Karpas-422 (cell line): ENCODE measurements around the gene GALNT13. TPM values are rescaled to one million over a fixed set of nuclear protein-coding genes. Genes with fewer than 3 reads are reported as not detected.

Experiments used
- DNase-seq: peaks from one replicate; pipeline ENCODE4 v3.0.0-alpha.2; 2015
- H2AFZ ChIP-seq: fragments of 200-600 bp; sonication (generic); 2 replicates; pipeline ENCODE4 v1.6.1; 2014; ENCODE audit warnings: antibody characterized with exemption, low read length, mixed read lengths
- H3K27ac ChIP-seq: fragments of 200-600 bp; sonication (generic); 2 replicates; pipeline ENCODE4 v1.5.1; 2014; ENCODE audit warnings: mild to moderate bottlenecking, low read length, moderate library complexity
- H3K27me3 ChIP-seq: fragments of 200-600 bp; sonication (generic); 2 replicates; pipeline ENCODE4 v1.6.1; 2014; ENCODE audit warnings: low read length, mixed read lengths
- H3K36me3 ChIP-seq: fragments of 200-600 bp; sonication (generic); 2 replicates; pipeline ENCODE4 v1.6.1; 2014; ENCODE audit warnings: low read length, mixed read lengths; ENCODE audit not compliant: insufficient read depth
- H3K4me1 ChIP-seq: fragments of 200-600 bp; sonication (generic); 2 replicates; pipeline ENCODE4 v1.6.1; 2014; ENCODE audit warnings: mild to moderate bottlenecking, low read length, mixed read lengths
- H3K4me2 ChIP-seq: fragments of 200-600 bp; sonication (generic); 2 replicates; pipeline ENCODE4 v1.6.1; 2014; ENCODE audit warnings: low read length, low read depth, mild to moderate bottlenecking; ENCODE audit not compliant: poor library complexity, severe bottlenecking
- H3K4me3 ChIP-seq: fragments of 200-600 bp; sonication (generic); 2 replicates; pipeline ENCODE4 v1.5.1; 2014; ENCODE audit warnings: mild to moderate bottlenecking, antibody characterized with exemption, low read length, mixed read lengths
- H3K79me2 ChIP-seq: fragments of 200-600 bp; sonication (generic); 2 replicates; pipeline ENCODE4 v1.6.1; 2014; ENCODE audit warnings: mild to moderate bottlenecking, low read length, mixed read lengths
- H3K9ac ChIP-seq: fragments of 200-600 bp; sonication (generic); 2 replicates; pipeline ENCODE4 v1.6.0; 2014; ENCODE audit warnings: low read length
- H3K9me2 ChIP-seq: fragments of 200-600 bp; sonication (generic), shearing (Covaris generic); replicated peaks from 2 replicates; pipeline ENCODE4 v1.6.0; 2014; ENCODE audit warnings: mild to moderate bottlenecking, low read length, moderate library complexity; ENCODE audit not compliant: insufficient read depth
- H3K9me3 ChIP-seq: fragments of 300-700, 200-600 bp; sonication (generic); 2 replicates; pipeline ENCODE4 v1.6.1; 2014; ENCODE audit warnings: low read length, mixed read lengths
- H4K20me1 ChIP-seq: fragments of 200-600 bp; sonication (generic); 2 replicates; pipeline ENCODE4 v1.6.1; 2014; ENCODE audit warnings: mild to moderate bottlenecking, antibody characterized with exemption, low read length, low read depth; ENCODE audit not compliant: insufficient read depth
- total RNA-seq: library from RNA; depleted of rRNA; stranded (reverse); fragments of >200 nt; shearing (Covaris generic); gene quantifications from 2 replicates; pipeline ENCODE4 v1.2.3, GENCODE V29; 2014; ENCODE audit warnings: low replicate concordance

Gene GALNT13
- total RNA-seq, 1 experiment from 2014 or later = not detected

DNA sequence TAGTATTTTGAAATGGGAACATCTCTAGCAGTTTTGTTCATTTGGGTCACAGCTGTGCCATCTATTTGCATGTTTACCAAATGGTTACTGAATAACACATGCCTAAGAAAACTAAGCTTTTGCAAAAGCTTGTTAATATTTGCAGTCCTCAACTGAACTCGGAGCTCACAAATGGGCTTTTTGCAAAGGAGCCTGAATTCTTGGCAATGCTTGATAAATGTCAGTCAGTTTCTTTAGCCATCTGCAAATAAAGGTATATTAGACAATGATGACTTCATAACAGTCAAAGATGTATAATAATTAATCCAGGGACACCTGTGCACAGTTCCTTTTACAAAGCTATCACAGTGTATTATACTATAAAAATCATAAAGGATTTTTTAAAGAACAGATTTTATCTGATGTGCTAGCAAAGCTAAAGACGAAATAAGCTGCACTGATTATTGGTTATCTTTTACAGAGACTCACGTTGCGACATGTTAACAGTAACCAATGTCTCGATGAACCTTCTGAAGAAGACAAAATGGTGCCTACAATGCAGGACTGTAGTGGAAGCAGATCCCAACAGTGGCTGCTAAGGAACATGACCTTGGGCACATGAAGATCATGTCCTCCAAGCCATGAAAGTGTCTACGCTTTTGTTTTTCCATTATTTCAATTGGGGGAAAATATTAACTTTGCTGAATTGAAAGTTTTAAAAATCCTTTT, 578.4 kb downstream of the GALNT13 start:
- no peaks in the 10 kb centered on the region for H4K20me1 ChIP-seq
- no peaks in the 10 kb centered on the region for H3K4me1 ChIP-seq
- no peak for DNase-seq
- H3K79me2 ChIP-seq = no peaks in the 10 kb centered on the region
- no peak overlapping the region for H3K4me3 ChIP-seq
- no peak overlapping the region for H2AFZ ChIP-seq
- H3K27me3 ChIP-seq = no peaks in the 10 kb centered on the region
- no peaks in the 10 kb centered on the region for H3K9me2 ChIP-seq
- H3K36me3 ChIP-seq = no peaks in the 10 kb centered on the region
- no peak overlapping the region for H3K9ac ChIP-seq
- no peak overlapping the region for H3K4me2 ChIP-seq
- no peak overlapping the region for H3K27ac ChIP-seq
- H3K9me3 ChIP-seq = no peaks in the 10 kb centered on the region

DNA sequence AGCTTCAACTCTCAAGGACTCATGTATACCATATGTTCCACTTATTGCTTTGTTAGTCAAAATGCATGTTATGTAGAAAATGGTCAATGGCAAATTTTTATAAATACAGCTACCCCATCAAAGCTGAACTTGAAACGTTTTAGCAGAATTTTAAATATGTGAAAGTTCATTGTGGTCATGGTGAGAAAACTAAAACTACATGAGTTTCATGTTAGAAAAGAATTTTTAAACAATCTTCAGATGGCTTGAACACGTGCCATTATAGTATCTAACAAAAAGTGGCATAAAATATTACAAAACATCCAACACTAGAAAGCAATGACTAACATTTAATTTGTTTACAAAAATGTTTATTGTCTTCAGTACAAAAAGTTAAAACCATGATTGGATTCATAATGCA, 580.7 kb downstream of the GALNT13 start:
- Histone ChIP-seq H3K79me2 (no peaks in the 10 kb centered on the region), H3K9me3 (no peaks in the 10 kb centered on the region), H3K4me1 (no peaks in the 10 kb centered on the region), H3K27ac (no peak overlapping the region), H4K20me1 (no peaks in the 10 kb centered on the region), H3K4me2 (no peak overlapping the region), H3K27me3 (no peaks in the 10 kb centered on the region), H2AFZ (no peak overlapping the region), H3K9ac (no peak overlapping the region), H3K9me2 (no peaks in the 10 kb centered on the region), H3K4me3 (no peak overlapping the region), H3K36me3 (no peaks in the 10 kb centered on the region)
- DNase-seq = no peak

GRCh38 chr2:154452906-154453493, 581.3 kb downstream of the GALNT13 start:
- H3K4me3 ChIP-seq = no peak overlapping the region
- no peaks in the 10 kb centered on the region for H3K9me3 ChIP-seq
- H3K4me2 ChIP-seq = no peak overlapping the region
- H3K36me3 ChIP-seq = no peaks in the 10 kb centered on the region
- H3K9me2 ChIP-seq = no peaks in the 10 kb centered on the region
- H3K9ac ChIP-seq = no peak overlapping the region
- peak; percentile 61 for DNase-seq
- no peaks in the 10 kb centered on the region for H3K79me2 ChIP-seq
- H4K20me1 ChIP-seq = no peaks in the 10 kb centered on the region
- no peaks in the 10 kb centered on the region for H3K4me1 ChIP-seq
- H2AFZ ChIP-seq = no peak overlapping the region
- no peak overlapping the region for H3K27ac ChIP-seq
- H3K27me3 ChIP-seq = no peaks in the 10 kb centered on the region

GRCh38 chr2:154455166-154455565, 583.4 kb downstream of the GALNT13 start:
- no peak overlapping the region for H3K27ac ChIP-seq
- H3K9me2 ChIP-seq = no peaks in the 10 kb centered on the region
- H3K9me3 ChIP-seq = no peaks in the 10 kb centered on the region
- no peak for DNase-seq
- H2AFZ ChIP-seq = no peak overlapping the region
- no peak overlapping the region for H3K4me2 ChIP-seq
- peak overlapping the region; percentile 9; the same call in 1 of the 2 replicates for H3K4me3 ChIP-seq
- no peaks in the 10 kb centered on the region for H4K20me1 ChIP-seq
- no peaks in the 10 kb centered on the region for H3K27me3 ChIP-seq
- H3K4me1 ChIP-seq = no peaks in the 10 kb centered on the region
- H3K9ac ChIP-seq = no peak overlapping the region
- H3K36me3 ChIP-seq = no peaks in the 10 kb centered on the region
- H3K79me2 ChIP-seq = no peaks in the 10 kb centered on the region

DNA sequence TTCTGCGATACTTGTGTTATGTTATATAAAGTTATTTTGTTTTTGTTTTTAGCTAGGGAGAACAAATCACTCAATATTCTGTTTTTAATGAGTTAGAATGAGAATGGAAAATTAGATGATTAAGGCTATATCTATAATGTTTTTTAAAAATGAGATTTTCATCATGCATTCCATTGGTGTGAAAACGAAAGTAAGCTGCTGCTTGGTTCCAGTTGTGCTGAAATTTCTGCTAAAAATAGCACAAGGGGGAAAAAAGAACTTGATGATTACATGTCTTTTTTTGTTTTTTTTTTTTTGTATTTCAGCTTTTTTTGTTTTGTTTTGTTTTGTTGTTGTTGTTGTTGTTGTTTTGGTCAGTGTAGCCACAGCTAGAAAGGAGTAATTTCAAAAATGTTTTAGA, 584.1 kb downstream of the GALNT13 start:
- no peaks in the 10 kb centered on the region for H3K27me3 ChIP-seq
- H3K36me3 ChIP-seq = no peaks in the 10 kb centered on the region
- H3K4me1 ChIP-seq = no peaks in the 10 kb centered on the region
- H4K20me1 ChIP-seq = no peaks in the 10 kb centered on the region
- no peaks in the 10 kb centered on the region for H3K9me2 ChIP-seq
- H3K4me3 ChIP-seq = peak overlapping the region; percentile 9; the same call in 1 of the 2 replicates
- no peak for DNase-seq
- no peaks in the 10 kb centered on the region for H3K79me2 ChIP-seq
- no peaks in the 10 kb centered on the region for H3K9me3 ChIP-seq
- H3K9ac ChIP-seq = no peak overlapping the region
- H3K4me2 ChIP-seq = no peak overlapping the region
- H3K27ac ChIP-seq = no peak overlapping the region
- H2AFZ ChIP-seq = no peak overlapping the region

DNA sequence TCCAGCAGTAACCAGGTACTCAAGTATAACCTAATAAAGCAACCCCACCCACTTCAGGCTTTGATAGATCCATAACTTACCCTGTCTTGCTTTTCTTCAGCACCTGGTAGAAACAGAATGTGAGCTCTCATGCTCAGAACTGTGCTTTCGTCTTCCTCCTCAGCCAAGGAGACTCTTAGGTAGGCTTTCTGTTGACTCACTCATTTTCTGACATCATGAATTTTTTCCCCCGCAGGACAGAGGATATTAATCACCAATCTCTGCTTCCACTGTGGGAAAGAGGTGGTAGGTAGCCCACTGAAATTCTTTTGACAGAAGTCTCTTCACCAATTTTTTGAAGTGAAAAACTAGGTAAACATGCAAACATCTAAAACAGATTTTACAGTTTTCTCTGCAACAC, 585.6 kb downstream of the GALNT13 start:
- Histone ChIP-seq H2AFZ (no peak overlapping the region), H3K27me3 (no peaks in the 10 kb centered on the region), H3K79me2 (no peaks in the 10 kb centered on the region), H4K20me1 (no peaks in the 10 kb centered on the region), H3K27ac (no peak overlapping the region), H3K4me1 (no peaks in the 10 kb centered on the region), H3K4me3 (no peak overlapping the region), H3K9me2 (no peaks in the 10 kb centered on the region), H3K36me3 (no peaks in the 10 kb centered on the region), H3K9ac (no peak overlapping the region), H3K4me2 (no peak overlapping the region), H3K9me3 (no peaks in the 10 kb centered on the region; the same call in 1 of the 2 replicates)
- no peak for DNase-seq

DNA sequence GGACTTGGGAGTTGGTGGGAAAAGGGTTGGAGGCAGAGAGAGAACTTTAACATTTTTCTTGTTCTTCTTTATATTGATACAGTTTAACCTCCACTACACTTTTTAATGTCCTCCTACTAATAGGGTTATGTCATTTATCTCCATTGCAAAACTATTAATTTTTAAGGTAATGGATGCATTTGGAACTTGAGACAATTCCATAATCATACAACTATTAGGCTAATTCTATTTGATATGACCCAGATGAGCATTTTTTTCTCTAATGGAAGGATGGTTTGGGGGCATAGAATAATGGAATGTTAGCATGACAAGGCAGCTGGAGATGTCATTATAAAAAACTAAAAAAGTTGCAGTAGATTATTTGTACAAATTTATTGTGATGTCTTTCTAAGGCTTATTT, 587.6 kb downstream of the GALNT13 start:
- H3K4me1 ChIP-seq = no peaks in the 10 kb centered on the region
- H3K9me3 ChIP-seq = no peaks in the 10 kb centered on the region; the same call in 1 of the 2 replicates
- no peak overlapping the region for H3K9ac ChIP-seq
- H3K36me3 ChIP-seq = no peaks in the 10 kb centered on the region
- no peak overlapping the region for H3K4me2 ChIP-seq
- no peaks in the 10 kb centered on the region for H3K27me3 ChIP-seq
- no peaks in the 10 kb centered on the region for H3K79me2 ChIP-seq
- no peaks in the 10 kb centered on the region for H4K20me1 ChIP-seq
- H3K27ac ChIP-seq = no peak overlapping the region
- H3K4me3 ChIP-seq = no peak overlapping the region
- no peaks in the 10 kb centered on the region for H3K9me2 ChIP-seq
- no peak overlapping the region for H2AFZ ChIP-seq
- DNase-seq = no peak

GRCh38 chr2:154462634-154463033, 590.9 kb downstream of the GALNT13 start:
- Histone ChIP-seq H3K9ac (no peak overlapping the region), H3K36me3 (no peaks in the 10 kb centered on the region), H3K27me3 (no peaks in the 10 kb centered on the region), H4K20me1 (no peaks in the 10 kb centered on the region), H3K27ac (no peak overlapping the region), H3K9me2 (no peaks in the 10 kb centered on the region), H3K4me3 (no peak overlapping the region), H3K9me3 (peaks cover 3% of the 10 kb centered on the region; the same call in 1 of the 2 replicates), H3K4me2 (no peak overlapping the region), H2AFZ (no peak overlapping the region), H3K79me2 (no peaks in the 10 kb centered on the region), H3K4me1 (no peaks in the 10 kb centered on the region)
- no peak for DNase-seq
